Measurements from ENCODE around the gene CCL21. TPM values are rescaled to one million over a fixed set of nuclear protein-coding genes. Genes with fewer than 3 reads are reported as not detected.

Gene CCL21
- total and polyA plus RNA-seq, 7 donors: 1.4 to 214 (median 129) TPM

- Histone ChIP-seq H3K9me3 (no peaks in the 10 kb centered on the region), H3K4me1 (peaks cover 0 to 4% (median 0%) of the 10 kb centered on the region in 4 donors), H3K27ac (no peak overlapping the region), H3K4me3 (no peak overlapping the region), H3K36me3 (no peaks in the 10 kb centered on the region), H3K27me3 (no peaks in the 10 kb centered on the region)
- TF ChIP-seq, protein P1, sequence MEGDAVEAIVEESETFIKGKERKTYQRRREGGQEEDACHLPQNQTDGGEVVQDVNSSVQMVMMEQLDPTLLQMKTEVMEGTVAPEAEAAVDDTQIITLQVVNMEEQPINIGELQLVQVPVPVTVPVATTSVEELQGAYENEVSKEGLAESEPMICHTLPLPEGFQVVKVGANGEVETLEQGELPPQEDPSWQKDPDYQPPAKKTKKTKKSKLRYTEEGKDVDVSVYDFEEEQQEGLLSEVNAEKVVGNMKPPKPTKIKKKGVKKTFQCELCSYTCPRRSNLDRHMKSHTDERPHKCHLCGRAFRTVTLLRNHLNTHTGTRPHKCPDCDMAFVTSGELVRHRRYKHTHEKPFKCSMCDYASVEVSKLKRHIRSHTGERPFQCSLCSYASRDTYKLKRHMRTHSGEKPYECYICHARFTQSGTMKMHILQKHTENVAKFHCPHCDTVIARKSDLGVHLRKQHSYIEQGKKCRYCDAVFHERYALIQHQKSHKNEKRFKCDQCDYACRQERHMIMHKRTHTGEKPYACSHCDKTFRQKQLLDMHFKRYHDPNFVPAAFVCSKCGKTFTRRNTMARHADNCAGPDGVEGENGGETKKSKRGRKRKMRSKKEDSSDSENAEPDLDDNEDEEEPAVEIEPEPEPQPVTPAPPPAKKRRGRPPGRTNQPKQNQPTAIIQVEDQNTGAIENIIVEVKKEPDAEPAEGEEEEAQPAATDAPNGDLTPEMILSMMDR (IDR thresholded peaks at IDR 0.05): no peak
- TF ChIP-seq POLR2A (IDR thresholded peaks at IDR 0.05): no peak
- TF ChIP-seq EP300 (IDR thresholded peaks at IDR 0.05): no peak
- TF ChIP-seq POLR2AphosphoS5 (IDR thresholded peaks at IDR 0.05): no peak
- WGBS, 2 donors: 69 to 80% methylated on average over 3 of the region's 3 CpGs
- DNase-seq: no peak
- intact Hi-C loops (cut with DNase I): no loop called here
Measured at GRCh38 chr9:34717996-34718614, 8.2 kb upstream of the CCL21 start.

GRCh38 chr9:34716711-34717110 is 6.8 kb upstream of the CCL21 start:
- Histone ChIP-seq H3K36me3 (no peaks in the 10 kb centered on the region), H3K4me1 (peaks cover 0 to 4% (median 0%) of the 10 kb centered on the region in 4 donors), H3K9me3 (no peaks in the 10 kb centered on the region), H3K27me3 (no peaks in the 10 kb centered on the region), H3K4me3 (no peak overlapping the region), H3K27ac (no peak overlapping the region)
- no peak for TF ChIP-seq POLR2A (IDR thresholded peaks at IDR 0.05)
- TF ChIP-seq, protein P1 (IDR thresholded peaks at IDR 0.05): no peak
- TF ChIP-seq POLR2AphosphoS5 (IDR thresholded peaks at IDR 0.05): no peak
- TF ChIP-seq EP300 (IDR thresholded peaks at IDR 0.05): no peak
- DNase-seq: no peak
- WGBS, 2 donors: 77 to 82% methylated on average over 4 of the region's 4 CpGs
- intact Hi-C loops (cut with DNase I): no loop called here

- Histone ChIP-seq H3K4me3 (no peak overlapping the region), H3K9me3 (no peaks in the 10 kb centered on the region), H3K4me1 (peaks cover 0 to 4% (median 0%) of the 10 kb centered on the region in 4 donors), H3K27ac (no peak overlapping the region), H3K27me3 (no peaks in the 10 kb centered on the region), H3K36me3 (no peaks in the 10 kb centered on the region)
- TF ChIP-seq POLR2A (IDR thresholded peaks at IDR 0.05): no peak
- TF ChIP-seq, protein P1 (IDR thresholded peaks at IDR 0.05): no peak
- no peak for TF ChIP-seq POLR2AphosphoS5 (IDR thresholded peaks at IDR 0.05)
- no peak for DNase-seq
- WGBS, 2 donors: 78 to 82% methylated on average over 7 of the region's 7 CpGs
- intact Hi-C loops (cut with DNase I): no loop called here
Measured at GRCh38 chr9:34715639-34716215, 5.8 kb upstream of the CCL21 start.

DNA sequence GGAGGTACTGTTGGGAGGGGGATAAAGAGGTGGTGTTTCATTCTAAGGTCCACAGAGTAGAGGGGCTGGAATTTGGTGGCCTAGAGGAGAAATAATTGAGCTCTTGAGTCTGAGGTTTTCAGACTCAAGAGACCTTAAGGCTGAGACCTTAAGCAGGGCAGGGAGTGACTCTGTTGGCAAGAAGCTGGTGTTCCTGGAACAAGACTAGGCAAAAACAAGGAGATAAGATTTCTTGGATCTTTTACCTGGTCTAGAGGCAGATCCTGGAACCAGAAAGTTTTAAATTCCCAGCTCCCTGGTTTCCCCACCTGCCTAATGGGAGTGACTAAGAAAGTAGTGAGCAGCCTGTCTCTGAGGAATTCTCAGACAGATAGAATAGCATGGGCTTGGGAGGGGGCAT is 4.1 kb upstream of the CCL21 start:
- TF ChIP-seq, protein P1 (IDR thresholded peaks at IDR 0.05): no peak
- TF ChIP-seq POLR2A (IDR thresholded peaks at IDR 0.05): no peak
- no peak for TF ChIP-seq EP300 (IDR thresholded peaks at IDR 0.05)
- TF ChIP-seq POLR2AphosphoS5 (IDR thresholded peaks at IDR 0.05): no peak
- H3K9me3 ChIP-seq: no peaks in the 10 kb centered on the region
- intact Hi-C loops (cut with DNase I): no loop called here
- H3K27ac ChIP-seq: no peak overlapping the region
- H3K4me3 ChIP-seq: no peak overlapping the region
- no peak for DNase-seq
- H3K4me1 ChIP-seq: peaks cover 0 to 4% (median 0%) of the 10 kb centered on the region in 4 donors
- H3K36me3 ChIP-seq: no peaks in the 10 kb centered on the region
- no peaks in the 10 kb centered on the region for H3K27me3 ChIP-seq
